Trophoblast cell (in vitro differentiated cells and primary cell): Measurements from ENCODE around the gene ZNF341.
"Not testable (repeated sequence)": the region's sequence is repeated elsewhere in the genome, so short reads cannot be mapped to it uniquely, and the experiment has no call there.

ENCODE experiments used
- DNase-seq, 2 donors: peaks; one replicate each; pipeline ENCODE4 v3.0.0-alpha.2; 2016
- H2AFZ ChIP-seq: 2 replicates; pipeline ENCODE4 v1.6.1; 2013; ENCODE audit warnings: low read length, moderate library complexity, mild to moderate bottlenecking; ENCODE audit not compliant: insufficient read depth, poor library complexity
- H2AK5ac ChIP-seq: 2 replicates; pipeline ENCODE4 v1.6.1; 2013; ENCODE audit warnings: mild to moderate bottlenecking, low read length
- H2BK120ac ChIP-seq: 2 replicates; pipeline ENCODE4 v1.6.1; 2013; ENCODE audit warnings: low read length, mild to moderate bottlenecking, moderate library complexity; ENCODE audit not compliant: insufficient read depth, poor library complexity
- H2BK12ac ChIP-seq: 2 replicates; pipeline ENCODE4 v1.6.1; 2013; ENCODE audit warnings: mild to moderate bottlenecking, low read length, moderate library complexity
- H2BK5ac ChIP-seq: 2 replicates; pipeline ENCODE4 v1.6.1; 2013; ENCODE audit warnings: low read length, low read depth, moderate library complexity, mild to moderate bottlenecking; ENCODE audit not compliant: poor library complexity
- H3K14ac ChIP-seq: 2 replicates; pipeline ENCODE4 v1.6.1; 2013; ENCODE audit warnings: mild to moderate bottlenecking, low read length
- H3K18ac ChIP-seq: 2 replicates; pipeline ENCODE4 v1.6.1; 2013; ENCODE audit warnings: mild to moderate bottlenecking, low read length
- H3K23ac ChIP-seq: 2 replicates; pipeline ENCODE4 v1.6.1; 2013; ENCODE audit warnings: low read length
- H3K27ac ChIP-seq: 2 replicates; pipeline ENCODE4 v1.5.1; 2013; ENCODE audit warnings: low read depth, mild to moderate bottlenecking, inconsistent platforms, low read length, moderate library complexity
- H3K27me3 ChIP-seq: 2 replicates; pipeline ENCODE4 v1.6.1; 2013; ENCODE audit warnings: inconsistent platforms, mild to moderate bottlenecking, low read length, moderate library complexity; ENCODE audit not compliant: insufficient read depth
- H3K36me3 ChIP-seq, 2 experiments: 1 replicate in 1 of 2; 2 replicates in 1 of 2; pipeline ENCODE4 v1.6.1; 2013; ENCODE audit warnings: low read length in 2 of 2, mild to moderate bottlenecking in 2 of 2, moderate library complexity in 1 of 2; ENCODE audit not compliant: insufficient read depth in 2 of 2, control insufficient read depth in 1 of 2
- H3K4ac ChIP-seq: 2 replicates; pipeline ENCODE4 v1.6.1; 2013; ENCODE audit warnings: low read depth, mild to moderate bottlenecking, low read length, moderate library complexity
- H3K4me1 ChIP-seq, 2 experiments: 1 replicate in 1 of 2; 2 replicates in 1 of 2; pipeline ENCODE4 v1.6.1; 2013; ENCODE audit warnings: low read length in 2 of 2, mild to moderate bottlenecking in 2 of 2, moderate library complexity in 1 of 2; ENCODE audit not compliant: insufficient read depth in 2 of 2, control insufficient read depth in 1 of 2
- H3K4me2 ChIP-seq: 2 replicates; pipeline ENCODE4 v1.6.1; 2013; ENCODE audit warnings: inconsistent platforms, mild to moderate bottlenecking, low read length, moderate library complexity
- H3K4me3 ChIP-seq: 2 replicates; pipeline ENCODE4 v1.5.1; 2013; ENCODE audit warnings: mild to moderate bottlenecking, low read depth, low read length, inconsistent platforms
- H3K79me1 ChIP-seq: one replicate; pipeline ENCODE4 v1.6.1; 2013; ENCODE audit warnings: low read length
- H3K79me2 ChIP-seq: 2 replicates; pipeline ENCODE4 v1.6.1; 2013; ENCODE audit warnings: low read length, mild to moderate bottlenecking; ENCODE audit not compliant: control insufficient read depth, insufficient read depth, poor library complexity
- H3K9ac ChIP-seq: 2 replicates; pipeline ENCODE4 v1.6.1; 2013; ENCODE audit warnings: mild to moderate bottlenecking, low read length
- H3K9me3 ChIP-seq: 2 replicates; pipeline ENCODE4 v1.6.1; 2013; ENCODE audit warnings: low read depth, mild to moderate bottlenecking, control low read depth, inconsistent platforms, low read length; ENCODE audit not compliant: insufficient read depth
- H4K12ac ChIP-seq: 2 replicates; pipeline ENCODE4 v1.6.1; 2013; ENCODE audit warnings: low read depth, mild to moderate bottlenecking, low read length, moderate library complexity
- H4K8ac ChIP-seq: 2 replicates; pipeline ENCODE4 v1.6.1; 2013; ENCODE audit warnings: low read depth, mild to moderate bottlenecking, low read length, moderate library complexity
- H4K91ac ChIP-seq: one replicate; pipeline ENCODE4 v1.6.1; 2013; ENCODE audit warnings: low read depth, mild to moderate bottlenecking, low read length, moderate library complexity
- WGBS: extraction: QIAGEN DNeasy Blood & Tissue Kit; methylation state at CpG from one replicate; pipeline ENCODE4 v1.1.7; 2013; ENCODE audit warnings: missing lambda C conversion rate; ENCODE audit not compliant: insufficient read length, insufficient coverage; ENCODE audit errors: extremely low coverage; 5-methylcytosine and 5-hydroxymethylcytosine counted together

ZNF341 gene

DNA sequence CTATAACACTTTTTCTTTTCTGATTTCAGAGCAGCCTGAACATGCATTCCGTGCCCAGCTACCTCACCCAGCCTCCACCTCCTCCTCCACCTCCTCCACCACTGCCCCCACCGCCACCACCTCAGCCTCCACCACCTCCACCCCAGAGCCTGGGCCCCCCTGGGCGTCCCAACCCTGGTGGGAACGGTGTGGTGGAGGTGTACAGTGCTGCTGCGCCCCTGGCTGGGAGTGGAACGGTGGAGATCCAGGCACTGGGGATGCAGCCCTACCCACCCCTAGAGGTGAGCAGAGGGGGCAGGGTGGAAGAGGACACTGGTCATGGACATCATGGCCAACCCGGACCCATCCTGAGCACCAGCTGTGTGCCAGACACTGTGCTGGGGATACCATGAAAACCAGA, 21.3 kb downstream of the ZNF341 start:
- Histone ChIP-seq H2AFZ (no peak overlapping the region), H3K4ac (no peak overlapping the region), H3K18ac (no peak overlapping the region), H3K27ac (no peak overlapping the region), H3K23ac (no peak overlapping the region), H2BK12ac (no peak overlapping the region), H4K8ac (no peak overlapping the region), H3K9me3 (peaks cover 2% of the 10 kb centered on the region), H3K79me1 (no peaks in the 10 kb centered on the region), H3K79me2 (no peaks in the 10 kb centered on the region), H3K9ac (no peak overlapping the region), H2BK120ac (no peak overlapping the region), H4K91ac (no peak overlapping the region), H3K4me2 (no peak overlapping the region), H3K4me3 (no peak overlapping the region), H3K4me1 (peaks cover 0 to 5% of the 10 kb centered on the region in 2 experiments), H4K12ac (no peak overlapping the region), H3K14ac (no peak overlapping the region), H2AK5ac (no peak overlapping the region), H3K27me3 (no peaks in the 10 kb centered on the region), H3K36me3 (peaks cover 6 to 9% of the 10 kb centered on the region in 2 experiments), H2BK5ac (no peak overlapping the region)
- WGBS = no CpG with 5 or more reads among the region's 7 CpGs
- no peak for DNase-seq

DNA sequence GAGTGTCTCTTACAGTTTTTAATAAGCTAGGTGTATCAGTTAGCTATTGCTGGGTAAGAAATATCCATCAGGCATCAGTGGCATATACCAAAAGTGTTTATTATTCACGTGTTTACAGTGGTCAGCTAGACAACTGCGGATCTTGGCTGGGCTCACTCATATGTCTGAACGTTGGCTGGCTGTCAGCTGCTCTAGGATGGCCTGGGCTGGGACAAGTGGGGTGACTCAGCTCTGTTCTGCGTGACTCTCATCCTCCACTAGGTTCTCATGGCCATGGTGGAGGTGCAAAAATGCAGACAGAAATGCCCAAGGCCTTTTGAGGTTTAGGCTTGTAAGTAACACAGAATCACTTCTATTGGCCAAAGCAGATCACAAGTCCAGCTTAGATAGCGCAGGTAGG, 22.0 kb downstream of the ZNF341 start:
- H3K4me2 ChIP-seq = no peak overlapping the region
- no peak for DNase-seq
- H4K91ac ChIP-seq = no peak overlapping the region
- H2AFZ ChIP-seq = no peak overlapping the region
- no peak overlapping the region for H4K8ac ChIP-seq
- no peak overlapping the region for H2BK12ac ChIP-seq
- no peak overlapping the region for H4K12ac ChIP-seq
- no peak overlapping the region for H2BK120ac ChIP-seq
- no peak overlapping the region for H3K9ac ChIP-seq
- H3K18ac ChIP-seq = no peak overlapping the region
- H3K27ac ChIP-seq = no peak overlapping the region
- no peak overlapping the region for H3K23ac ChIP-seq
- H3K4ac ChIP-seq = no peak overlapping the region
- peaks cover 2% of the 10 kb centered on the region for H3K9me3 ChIP-seq
- no peaks in the 10 kb centered on the region for H3K27me3 ChIP-seq
- no peak overlapping the region for H3K4me3 ChIP-seq
- no peaks in the 10 kb centered on the region for H3K79me1 ChIP-seq
- H2BK5ac ChIP-seq = no peak overlapping the region
- H3K14ac ChIP-seq = no peak overlapping the region
- WGBS = no CpG with 5 or more reads among the region's 5 CpGs
- H2AK5ac ChIP-seq = no peak overlapping the region
- H3K4me1 ChIP-seq = peaks cover 0 to 5% of the 10 kb centered on the region in 2 experiments
- no peaks in the 10 kb centered on the region for H3K79me2 ChIP-seq
- H3K36me3 ChIP-seq = peaks cover 9% of the 10 kb centered on the region in 2 experiments

DNA sequence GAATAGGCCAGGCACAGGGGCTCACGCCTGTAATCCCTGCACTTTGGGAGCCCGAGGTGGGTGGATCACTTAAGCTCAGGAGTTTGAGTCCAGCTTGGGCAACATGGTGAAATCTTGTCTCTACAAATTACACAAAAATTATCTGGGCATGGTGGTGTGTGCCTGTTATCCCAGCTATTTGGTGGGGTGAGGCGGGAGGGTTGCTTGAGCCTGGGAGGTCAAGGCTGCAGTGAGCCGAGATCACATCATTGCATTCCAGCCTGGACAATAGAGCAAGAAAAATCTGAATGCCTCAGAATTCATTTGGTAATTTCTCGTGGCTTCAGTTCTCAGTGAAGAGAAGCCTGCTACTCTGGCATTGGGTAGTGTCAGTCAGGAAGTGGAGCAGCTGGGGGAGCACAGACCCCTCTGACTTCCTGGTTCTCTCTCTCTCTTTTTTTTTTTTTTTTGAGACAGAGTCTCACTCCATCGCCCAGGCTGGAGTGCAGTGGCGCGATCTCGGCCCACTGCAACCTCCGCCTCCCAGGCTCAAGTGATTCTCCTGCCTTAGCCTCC, 24.2 kb downstream of the ZNF341 start:
- peaks cover 9 to 11% of the 10 kb centered on the region in 2 experiments for H3K36me3 ChIP-seq
- H3K9ac ChIP-seq, H3K79me1 ChIP-seq, H3K23ac ChIP-seq, H3K4me3 ChIP-seq, H4K8ac ChIP-seq, H2AFZ ChIP-seq, H3K4ac ChIP-seq, H3K14ac ChIP-seq, H3K4me2 ChIP-seq, DNase-seq, H3K79me2 ChIP-seq, H3K9me3 ChIP-seq, H3K18ac ChIP-seq, H2AK5ac ChIP-seq, H2BK12ac ChIP-seq, H2BK5ac ChIP-seq, H4K12ac ChIP-seq, H4K91ac ChIP-seq, H3K4me1 ChIP-seq, H2BK120ac ChIP-seq, H3K27ac ChIP-seq, H3K27me3 ChIP-seq: not testable (repeated sequence)
- no CpG with 5 or more reads among the region's 10 CpGs for WGBS

DNA sequence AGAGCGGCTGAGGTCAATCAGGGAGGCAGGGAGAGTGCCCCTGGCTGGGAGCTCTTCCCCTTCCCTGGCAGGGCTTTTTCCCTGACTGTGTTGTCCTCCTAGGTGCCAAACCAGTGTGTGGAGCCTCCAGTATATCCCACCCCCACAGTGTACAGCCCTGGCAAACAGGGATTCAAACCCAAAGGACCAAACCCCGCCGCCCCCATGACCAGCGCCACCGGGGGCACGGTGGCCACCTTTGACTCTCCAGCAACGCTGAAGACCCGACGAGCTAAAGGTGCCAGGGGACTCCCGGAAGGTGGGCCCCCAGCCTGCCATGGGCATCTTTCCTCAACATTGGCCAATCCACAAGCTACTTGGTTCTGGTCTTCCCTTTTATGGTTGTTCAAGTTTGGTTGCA, 25.2 kb downstream of the ZNF341 start:
- H3K27me3 ChIP-seq = no peaks in the 10 kb centered on the region
- H4K8ac ChIP-seq = no peak overlapping the region
- H3K79me1 ChIP-seq = no peaks in the 10 kb centered on the region
- H3K27ac ChIP-seq = no peak overlapping the region
- DNase-seq = no peak
- H2AFZ ChIP-seq = no peak overlapping the region
- H2BK5ac ChIP-seq = no peak overlapping the region
- H3K23ac ChIP-seq = no peak overlapping the region
- no peak overlapping the region for H4K91ac ChIP-seq
- H3K9ac ChIP-seq = no peak overlapping the region
- H3K4me3 ChIP-seq = no peak overlapping the region
- no peak overlapping the region for H2AK5ac ChIP-seq
- H4K12ac ChIP-seq = no peak overlapping the region
- no peak overlapping the region for H2BK12ac ChIP-seq
- peaks cover 9 to 13% of the 10 kb centered on the region in 2 experiments for H3K36me3 ChIP-seq
- peaks cover 0 to 5% of the 10 kb centered on the region in 2 experiments for H3K4me1 ChIP-seq
- H3K18ac ChIP-seq = no peak overlapping the region
- no CpG with 5 or more reads among the region's 10 CpGs for WGBS
- no peak overlapping the region for H3K4ac ChIP-seq
- H3K14ac ChIP-seq = no peak overlapping the region
- H3K9me3 ChIP-seq = peaks cover 2% of the 10 kb centered on the region
- H3K4me2 ChIP-seq = no peak overlapping the region
- no peaks in the 10 kb centered on the region for H3K79me2 ChIP-seq
- H2BK120ac ChIP-seq = no peak overlapping the region
